ENCODE data around the gene CT45A8.
"Not testable (repeated sequence)": the region's sequence is repeated elsewhere in the genome, so short reads cannot be mapped to it uniquely, and the experiment has no call there.

CT45A8 gene

GRCh38 chrX:135854438-135854837 lies at the start of gene CT45A8:
Gene CT45A8, minus strand, starts transcription at chrX:135854538. Its CDS starts 3,755 bp downstream, at chrX:135850783.
- not testable (repeated sequence) for H3K4me1 ChIP-seq (ENCODE audit: control insufficient read depth, insufficient read depth, low read length); H3K9me3 ChIP-seq (ENCODE audit: control insufficient read depth, insufficient read depth, low read length); H3K27me3 ChIP-seq (ENCODE audit: control insufficient read depth, insufficient read depth, low read length); H3K36me3 ChIP-seq (ENCODE audit: control insufficient read depth, insufficient read depth, low read length); H3K9ac ChIP-seq (ENCODE audit: low read depth, low read length); H3K4me3 ChIP-seq (ENCODE audit: low read depth, low read length)

- Histone ChIP-seq H3K4me1 (ENCODE audit: control insufficient read depth, insufficient read depth, low read length) (no peaks in the 10 kb centered on the region), H3K9ac (ENCODE audit: low read depth, low read length) (no peak within 1 kb of the TSS), H3K9me3 (ENCODE audit: control insufficient read depth, insufficient read depth, low read length) (peaks cover 9% of the 10 kb centered on the region), H3K4me3 (ENCODE audit: low read depth, low read length) (no peak within 1 kb of the TSS), H3K27me3 (ENCODE audit: control insufficient read depth, insufficient read depth, low read length) (no peaks in the 10 kb centered on the region), H3K36me3 (ENCODE audit: control insufficient read depth, insufficient read depth, low read length) (no peaks in the 10 kb centered on the region)
Measured at GRCh38 chrX:135893294-135893817, 39.0 kb upstream of the CT45A8 start, which contains the start of the genes CT45A10 and SAGE1. Gene CT45A10, minus strand, starts transcription at chrX:135893444. Its CDS starts 8,100 bp downstream, at chrX:135885344. Gene SAGE1, plus strand, starts transcription at chrX:135893716. Its CDS starts 2,527 bp downstream, at chrX:135896243.

GRCh38 chrX:135892781-135893180 lies 38.4 kb upstream of the CT45A8 start:
- no peak overlapping the region for H3K9ac ChIP-seq (ENCODE audit: low read depth, low read length)
- no peaks in the 10 kb centered on the region for H3K27me3 ChIP-seq (ENCODE audit: control insufficient read depth, insufficient read depth, low read length)
- H3K9me3 ChIP-seq (ENCODE audit: control insufficient read depth, insufficient read depth, low read length) = peaks cover 9% of the 10 kb centered on the region
- H3K4me3 ChIP-seq (ENCODE audit: low read depth, low read length) = no peak overlapping the region
- no peaks in the 10 kb centered on the region for H3K4me1 ChIP-seq (ENCODE audit: control insufficient read depth, insufficient read depth, low read length)
- H3K36me3 ChIP-seq (ENCODE audit: control insufficient read depth, insufficient read depth, low read length) = no peaks in the 10 kb centered on the region

- Histone ChIP-seq H3K9me3 (ENCODE audit: control insufficient read depth, insufficient read depth, low read length) (peaks cover 9% of the 10 kb centered on the region), H3K4me3 (ENCODE audit: low read depth, low read length) (no peak overlapping the region), H3K4me1 (ENCODE audit: control insufficient read depth, insufficient read depth, low read length) (no peaks in the 10 kb centered on the region), H3K9ac (ENCODE audit: low read depth, low read length) (no peak overlapping the region), H3K36me3 (ENCODE audit: control insufficient read depth, insufficient read depth, low read length) (no peaks in the 10 kb centered on the region), H3K27me3 (ENCODE audit: control insufficient read depth, insufficient read depth, low read length) (no peaks in the 10 kb centered on the region)
Measured at GRCh38 chrX:135890087-135890585, 35.8 kb upstream of the CT45A8 start.

- H3K4me1 ChIP-seq (ENCODE audit: control insufficient read depth, insufficient read depth, low read length); H3K27me3 ChIP-seq (ENCODE audit: control insufficient read depth, insufficient read depth, low read length); H3K9ac ChIP-seq (ENCODE audit: low read depth, low read length); H3K9me3 ChIP-seq (ENCODE audit: control insufficient read depth, insufficient read depth, low read length); H3K36me3 ChIP-seq (ENCODE audit: control insufficient read depth, insufficient read depth, low read length); H3K4me3 ChIP-seq (ENCODE audit: low read depth, low read length): not testable (repeated sequence)
Measured at GRCh38 chrX:135888976-135889375, 34.6 kb upstream of the CT45A8 start.

GRCh38 chrX:135888230-135888629 lies 33.9 kb upstream of the CT45A8 start:
- H3K36me3 ChIP-seq (ENCODE audit: control insufficient read depth, insufficient read depth, low read length); H3K4me3 ChIP-seq (ENCODE audit: low read depth, low read length); H3K9ac ChIP-seq (ENCODE audit: low read depth, low read length); H3K4me1 ChIP-seq (ENCODE audit: control insufficient read depth, insufficient read depth, low read length); H3K27me3 ChIP-seq (ENCODE audit: control insufficient read depth, insufficient read depth, low read length); H3K9me3 ChIP-seq (ENCODE audit: control insufficient read depth, insufficient read depth, low read length): not testable (repeated sequence)

GRCh38 chrX:135882741-135883140 lies 28.4 kb upstream of the CT45A8 start:
- not testable (repeated sequence) for H3K4me3 ChIP-seq (ENCODE audit: low read depth, low read length); H3K4me1 ChIP-seq (ENCODE audit: control insufficient read depth, insufficient read depth, low read length); H3K27me3 ChIP-seq (ENCODE audit: control insufficient read depth, insufficient read depth, low read length); H3K9me3 ChIP-seq (ENCODE audit: control insufficient read depth, insufficient read depth, low read length); H3K36me3 ChIP-seq (ENCODE audit: control insufficient read depth, insufficient read depth, low read length); H3K9ac ChIP-seq (ENCODE audit: low read depth, low read length)

GRCh38 chrX:135871712-135872111 lies 17.4 kb upstream of the CT45A8 start, which contains the start of gene CT45A9:
Gene CT45A9, minus strand, starts transcription at chrX:135871812. Its CDS starts 3,751 bp downstream, at chrX:135868061.
- H3K4me1 ChIP-seq (ENCODE audit: control insufficient read depth, insufficient read depth, low read length); H3K27me3 ChIP-seq (ENCODE audit: control insufficient read depth, insufficient read depth, low read length); H3K9me3 ChIP-seq (ENCODE audit: control insufficient read depth, insufficient read depth, low read length); H3K36me3 ChIP-seq (ENCODE audit: control insufficient read depth, insufficient read depth, low read length); H3K4me3 ChIP-seq (ENCODE audit: low read depth, low read length); H3K9ac ChIP-seq (ENCODE audit: low read depth, low read length): not testable (repeated sequence)

GRCh38 chrX:135837180-135837579 lies 17.2 kb downstream of the CT45A8 start, which contains the start of gene CT45A7:
Gene CT45A7, minus strand, starts transcription at chrX:135837280. Its CDS starts 3,747 bp downstream, at chrX:135833533.
- not testable (repeated sequence) for H3K9ac ChIP-seq (ENCODE audit: low read depth, low read length); H3K36me3 ChIP-seq (ENCODE audit: control insufficient read depth, insufficient read depth, low read length)

GRCh38 chrX:135819912-135820311 lies 34.4 kb downstream of the CT45A8 start, which contains the start of gene CT45A2:
Gene CT45A2, minus strand, starts transcription at chrX:135820012. Its CDS starts 3,747 bp downstream, at chrX:135816265.
- H3K4me1 ChIP-seq (ENCODE audit: control insufficient read depth, insufficient read depth, low read length) = not testable (repeated sequence)

More at GRCh38 chrX:135837180-135837579, 17.2 kb downstream of the CT45A8 start, which contains the start of gene CT45A7:
- H3K4me1 ChIP-seq (ENCODE audit: control insufficient read depth, insufficient read depth, low read length); H3K27me3 ChIP-seq (ENCODE audit: control insufficient read depth, insufficient read depth, low read length); H3K4me3 ChIP-seq (ENCODE audit: low read depth, low read length); H3K9me3 ChIP-seq (ENCODE audit: control insufficient read depth, insufficient read depth, low read length): not testable (repeated sequence)

GRCh38 chrX:135802687-135803086 lies 51.7 kb downstream of the CT45A8 start, which contains the start of gene CT45A6:
Gene CT45A6, minus strand, starts transcription at chrX:135802787. Its CDS starts 3,794 bp downstream, at chrX:135798993.
- not testable (repeated sequence) for H3K4me1 ChIP-seq (ENCODE audit: control insufficient read depth, insufficient read depth, low read length); H3K9me3 ChIP-seq (ENCODE audit: control insufficient read depth, insufficient read depth, low read length); H3K36me3 ChIP-seq (ENCODE audit: control insufficient read depth, insufficient read depth, low read length); H3K4me3 ChIP-seq (ENCODE audit: low read depth, low read length); H3K9ac ChIP-seq (ENCODE audit: low read depth, low read length); H3K27me3 ChIP-seq (ENCODE audit: control insufficient read depth, insufficient read depth, low read length)

More at GRCh38 chrX:135819912-135820311, 34.4 kb downstream of the CT45A8 start, which contains the start of gene CT45A2:
- H3K9me3 ChIP-seq (ENCODE audit: control insufficient read depth, insufficient read depth, low read length); H3K4me3 ChIP-seq (ENCODE audit: low read depth, low read length); H3K9ac ChIP-seq (ENCODE audit: low read depth, low read length); H3K36me3 ChIP-seq (ENCODE audit: control insufficient read depth, insufficient read depth, low read length); H3K27me3 ChIP-seq (ENCODE audit: control insufficient read depth, insufficient read depth, low read length): not testable (repeated sequence)

Measured in iPS-15b (cell line).